K562 (cell line): ENCODE measurements around the gene GABRB3. TPM values are rescaled to one million over a fixed set of nuclear protein-coding genes. Genes with fewer than 3 reads are reported as not detected.

Experiments used
- ATAC-seq: fragments of 200-7000 bp; cut with Tn5 transposase; 3 replicates; pipeline ENCODE4 v1.9.1; 2020; ENCODE audit warnings: moderate library complexity
- BruUV-seq: library from RNA; stranded (reverse); fragments of 400-500 nt; replicated peaks from 2 replicates; lab custom pipeline; 2021; lab: Mats Ljungman, UMichigan
- CTCF ChIA-PET: fragments of 300-600 bp; formaldehyde crosslinking; extraction: SDS; loops from one replicate; lab custom pipeline; 2021; ENCODE audit warnings: low intra/inter-chr PET ratio; lab: Yijun Ruan, JAX
- POLR2A ChIA-PET: fragments of 300-600, 350-650 bp; sonication (Branson Sonifier 250); formaldehyde crosslinking; extraction: SDS; loops from one replicate; lab custom pipeline; 2021; ENCODE audit warnings: antibody characterized with exemption, inconsistent platforms; lab: Yijun Ruan, JAX
- DNase-seq, 4 experiments: peaks; one replicate each; pipeline versions ENCODE4 v3.0.0 to v3.0.0-alpha.2; 2011 to 2018; ENCODE audit warnings: low spot score in 3 of 4, mixed read lengths in 3 of 4; ENCODE audit errors: extremely low read depth in 1 of 4
- FAIRE-seq: peaks from 2 replicates; lab custom pipeline; 2011; peaks lifted over from hg19 to GRCh38; lab: Jason Lieb, UNC
- H2AFZ ChIP-seq: 2 replicates; pipeline ENCODE4 v1.6.0; 2011; ENCODE audit warnings: low read depth, low read length, control low read depth, inconsistent platforms
- H3K27ac ChIP-seq: fragments of 200-600 bp; 3 replicates; pipeline ENCODE4 v1.8.0; 2011; ENCODE audit warnings: low read depth, mild to moderate bottlenecking, control low read depth, inconsistent platforms, low read length, moderate library complexity, mixed read lengths; ENCODE audit errors: extremely low read depth
- H3K27me3 ChIP-seq, 2 experiments: fragments of 300-600 bp in 1 of 2; 2 replicates in 1 of 2; 3 replicates in 1 of 2; pipeline versions ENCODE4 v1.6.0 to v1.8.0; 2011; ENCODE audit warnings: inconsistent platforms in 2 of 2, low read length in 2 of 2, mild to moderate bottlenecking in 1 of 2, mixed read lengths in 1 of 2, moderate library complexity in 1 of 2; ENCODE audit not compliant: control insufficient read depth in 2 of 2, insufficient read depth in 2 of 2
- H3K36me3 ChIP-seq: fragments of 300-600 bp; 3 replicates; pipeline ENCODE4 v1.8.0; 2011; ENCODE audit warnings: mild to moderate bottlenecking, low read length, inconsistent platforms; ENCODE audit not compliant: control insufficient read depth, insufficient read depth
- H3K4me1 ChIP-seq, 2 experiments: fragments of 200-600 bp in 1 of 2; replicated peaks in 1 of 2; 2 replicates in 1 of 2; 3 replicates in 1 of 2; pipeline versions ENCODE4 v1.5.1 to v1.8.0; 2011; ENCODE audit warnings: inconsistent platforms in 2 of 2, low read length in 2 of 2, mild to moderate bottlenecking in 1 of 2, mixed read lengths in 1 of 2, moderate library complexity in 1 of 2; ENCODE audit not compliant: control insufficient read depth in 2 of 2, insufficient read depth in 2 of 2
- H3K4me2 ChIP-seq: 2 replicates; pipeline ENCODE4 v1.6.1; 2011; ENCODE audit warnings: low read length, control low read depth, inconsistent platforms, mixed read lengths; ENCODE audit not compliant: insufficient read depth
- H3K4me3 ChIP-seq: fragments of 200-600 bp; sonication (generic), shearing (Covaris generic); 2 replicates; pipeline ENCODE4 v1.5.1; 2016; ENCODE audit warnings: control low read depth, inconsistent platforms
- H3K79me2 ChIP-seq: fragments of 200-600 bp; 3 replicates; pipeline ENCODE4 v1.8.0; 2011; ENCODE audit warnings: low read length, inconsistent platforms; ENCODE audit not compliant: control insufficient read depth, insufficient read depth
- H3K9ac ChIP-seq, 2 experiments: 2 replicates each; pipeline versions ENCODE4 v1.6.0 to v1.6.1; 2011; ENCODE audit warnings: low read depth in 2 of 2, low read length in 2 of 2, control low read depth in 1 of 2, inconsistent platforms in 1 of 2, mild to moderate bottlenecking in 1 of 2, mixed read lengths in 1 of 2; ENCODE audit not compliant: insufficient read depth in 1 of 2
- H3K9me1 ChIP-seq: one replicate; pipeline ENCODE4 v1.6.0; 2011; ENCODE audit warnings: inconsistent platforms, mild to moderate bottlenecking, low read length, moderate library complexity; ENCODE audit not compliant: control insufficient read depth, insufficient read depth
- H3K9me3 ChIP-seq: replicated peaks from 2 replicates; pipeline ENCODE4 v1.5.1; 2011; ENCODE audit warnings: low read depth, low read length, inconsistent platforms; ENCODE audit not compliant: control insufficient read depth, insufficient read depth
- H4K20me1 ChIP-seq: replicated peaks from 2 replicates; pipeline ENCODE4 v1.6.1; 2011; ENCODE audit warnings: low read length, inconsistent platforms, mixed read lengths; ENCODE audit not compliant: control insufficient read depth, insufficient read depth
- CHAMP1 ChIP-seq: fragments of 450-650 bp; IDR thresholded peaks from 2 replicates; pipeline ENCODE4 v1.6.1; 2016; ENCODE audit warnings: mild to moderate bottlenecking
- MIER1 ChIP-seq: fragments of 450-650 bp; IDR thresholded peaks from 2 replicates; pipeline ENCODE4 v1.6.1; 2016; ENCODE audit warnings: antibody characterized with exemption, mild to moderate bottlenecking, low read depth
- NFIX ChIP-seq: fragments of 250-450 bp; sonication (Bioruptor Pico); IDR thresholded peaks from 2 replicates; pipeline ENCODE4 v1.4.0; 2020; ENCODE audit warnings: low read depth, mild to moderate bottlenecking, moderate library complexity
- TOE1 ChIP-seq, 2 experiments: fragments of 450-650 bp in 1 of 2; sonication (generic) in 1 of 2; formaldehyde crosslinking in 1 of 2; IDR thresholded peaks; 2 replicates each; pipeline versions ENCODE4 v1.7.1 to v1.8.0; 2016 to 2022; ENCODE audit warnings: borderline replicate concordance in 2 of 2, mild to moderate bottlenecking in 2 of 2, antibody characterized with exemption in 1 of 2, inconsistent platforms in 1 of 2, low read depth in 1 of 2, missing genetic modification reagents in 1 of 2, moderate library complexity in 1 of 2
- ZNF175 ChIP-seq: fragments of 200-800 bp; sonication (Bioruptor generic); IDR thresholded peaks from 2 replicates; pipeline ENCODE4 v1.6.1; 2016; ENCODE audit warnings: low read depth, mild to moderate bottlenecking, missing genetic modification characterization, missing compliant biosample characterization
- WGBS: fragments of 100-300 bp; shearing (Covaris generic); methylation state at CpG from one replicate; pipeline ENCODE4 v1.1.6; 2016; ENCODE audit warnings: low coverage, mixed read lengths; ENCODE audit not compliant: insufficient coverage; ENCODE audit errors: missing lambda C conversion rate; 5-methylcytosine and 5-hydroxymethylcytosine counted together
- in situ Hi-C: fragments of 300-500 bp; cut with MboI; formaldehyde crosslinking; loops from 4 replicates; pipeline ENCODE4 v1.15.0; 2018; ENCODE audit warnings: inconsistent platforms, mixed read lengths
- intact Hi-C: fragments of 100-400 bp; cut with micrococcal nuclease; formaldehyde crosslinking; loops from 2 replicates; pipeline ENCODE4 v1.14.2; 2022
- polyA plus RNA-seq, 8 experiments: library from polyadenylated mRNA; depleted of rRNA in 4 of 8; stranded (reverse) in 5 of 8; unstranded in 3 of 8; fragments of >200 nt; fragmentation: Nextera tagmentation in 2 of 8; fragmentation: Illumina TruSeq in 1 of 8; extraction: Ambion mirVana in 2 of 8; extraction: Trizol in 1 of 8; gene quantifications; 2 replicates each; pipeline versions ENCODE4 v1.2.1 to v1.2.3, GENCODE V29; 2011 to 2014; ENCODE audit warnings: inconsistent platforms in 1 of 8, missing spikeins in 1 of 8
- total RNA-seq, 7 experiments: library from RNA; depleted of rRNA in 6 of 7; stranded (reverse); fragments of >200 nt in 6 of 7; fragmentation: Illumina TruSeq in 2 of 7; extraction: Trizol in 2 of 7; gene quantifications; 2 replicates each; pipeline versions ENCODE4 v1.2.1 to v1.2.3, GENCODE V29; 2011 to 2021; ENCODE audit warnings: low replicate concordance in 1 of 7

GABRB3 gene
- total and polyA plus RNA-seq, 9 of the 15 experiments (the other 6 are each of a cell fraction or from before 2014, with no cell fraction given): 0.09 to 1.4 (median 0.49) TPM

DNA sequence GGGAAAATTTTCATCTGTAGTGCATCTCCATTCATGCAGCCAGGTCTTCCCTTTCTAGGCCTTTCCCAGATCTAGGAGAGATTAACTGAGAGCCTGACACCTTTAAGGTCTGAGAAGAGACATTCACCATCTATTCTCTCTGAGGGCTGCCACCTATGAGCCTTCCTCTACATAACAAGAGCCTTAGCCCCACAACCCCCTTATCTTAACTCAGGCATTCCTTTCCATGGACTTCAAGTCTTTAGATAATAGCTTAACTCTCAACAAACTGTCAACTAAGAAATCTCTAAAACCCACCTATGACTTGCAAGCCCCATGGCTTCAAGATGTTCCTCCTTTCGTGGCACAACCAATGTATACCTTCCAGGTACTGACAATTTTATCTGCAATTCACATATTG is 121.0 kb downstream of the GABRB3 start:
- no peaks in the 10 kb centered on the region for H3K9me1 ChIP-seq
- intact Hi-C loops: no loop called here
- no peak overlapping the region for H3K4me3 ChIP-seq
- no peak overlapping the region for H3K9ac ChIP-seq
- TF ChIP-seq NFIX (CRISPR knock-in tag) (no peak), TOE1 (IDR thresholded peaks at IDR 0.05; ENCODE audit: borderline replicate concordance) (no peak), TOE1 (CRISPR knock-in tag; IDR thresholded peaks at IDR 0.05; ENCODE audit: borderline replicate concordance, low read depth) (no peak), MIER1 (no peak), ZNF175 (no peak), CHAMP1 (no peak)
- no peaks in the 10 kb centered on the region for H3K36me3 ChIP-seq
- H3K27ac ChIP-seq: no peak overlapping the region
- ChIA-PET CTCF (no interaction called here), POLR2A (no interaction called here)
- WGBS: 0% methylated on average over 1 of the region's 1 CpG
- ATAC-seq: no peak
- no peaks in the 10 kb centered on the region for H3K4me1 ChIP-seq
- H3K4me2 ChIP-seq: no peak overlapping the region
- H3K9me3 ChIP-seq: no peaks in the 10 kb centered on the region
- no peaks in the 10 kb centered on the region for H4K20me1 ChIP-seq
- no peak overlapping the region for H2AFZ ChIP-seq
- H3K79me2 ChIP-seq: no peaks in the 10 kb centered on the region
- in situ Hi-C loops: no loop called here
- DNase-seq: no peak
- H3K27me3 ChIP-seq: no peaks in the 10 kb centered on the region
- BruUV-seq: no TSS peak
- FAIRE-seq: no peak
